T-helper 2 cell treated with Interferon-gamma antibody and Interleukin-4, amounts not matched to agents 5 μg/mL and 100 μg/mL, for 36 hours (primary cell): ENCODE measurements around the gene ZNF343.

Source experiments
- DNase-seq: peaks from one replicate; pipeline ENCODE4 v3.0.0; 2021; ENCODE audit warnings: low spot score
- H3K27ac Mint-ChIP-seq: one replicate; pipeline ENCODE4 v1.8.0; 2021; ENCODE audit warnings: mild to moderate bottlenecking, mixed read lengths
- H3K27me3 Mint-ChIP-seq: one replicate; pipeline ENCODE4 v1.8.0; 2021; ENCODE audit warnings: low read depth, mixed read lengths
- H3K36me3 Mint-ChIP-seq: one replicate; pipeline ENCODE4 v1.8.0; 2021; ENCODE audit warnings: low read depth, mixed read lengths
- H3K4me1 Mint-ChIP-seq: one replicate; pipeline ENCODE4 v1.8.0; 2021; ENCODE audit warnings: low read depth, mixed read lengths
- H3K4me3 Mint-ChIP-seq: one replicate; pipeline ENCODE4 v1.8.0; 2022; ENCODE audit warnings: mild to moderate bottlenecking, moderate library complexity, mixed read lengths
- H3K9me3 Mint-ChIP-seq: one replicate; pipeline ENCODE4 v1.8.0; 2021; ENCODE audit warnings: mixed read lengths

Gene ZNF343

DNA sequence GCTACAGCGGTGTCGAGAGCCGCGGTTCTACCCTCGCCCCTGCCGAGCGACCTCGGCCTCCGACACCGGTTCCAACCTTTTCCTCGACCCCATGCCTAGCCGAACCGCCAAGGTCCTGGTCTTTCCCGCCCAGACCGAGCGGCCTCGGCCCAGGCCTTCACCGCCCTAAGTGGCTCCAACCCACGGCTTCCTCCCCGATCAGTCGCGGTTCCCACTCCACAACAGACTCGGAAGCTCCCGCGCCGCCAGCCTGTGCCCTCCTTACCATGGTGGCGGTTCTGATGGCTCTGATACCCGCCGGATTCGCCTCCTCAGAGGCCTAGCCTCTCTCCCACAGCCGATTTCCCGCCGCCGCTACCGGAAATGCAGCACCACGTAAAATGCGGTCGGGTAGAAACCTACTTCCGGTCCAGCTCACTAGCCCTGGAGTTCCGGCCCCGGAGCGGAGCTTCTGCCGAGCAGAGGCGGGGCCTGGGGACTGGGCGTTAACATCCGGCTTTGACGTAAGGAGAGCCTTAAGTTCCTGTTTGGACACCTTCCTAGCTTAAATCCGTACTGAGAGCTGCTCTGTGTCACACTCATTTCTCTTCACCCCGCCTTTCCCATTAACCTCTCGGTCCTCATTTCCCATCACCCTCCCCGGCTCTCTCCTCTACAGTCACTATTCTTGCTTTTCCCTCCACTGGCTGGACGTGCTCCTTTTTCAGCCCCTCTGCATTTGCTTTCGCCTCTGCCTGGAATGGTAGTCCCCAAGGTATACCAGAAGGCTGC is 38.1 kb downstream of the ZNF343 start, which contains the start of gene SNRPB:
SNRPB (minus strand) TSS at position 367 of the 771 bp plus-strand sequence; CDS start at position 268, 99 bp downstream.
- Mint-ChIP-seq H3K4me3 (peak within 1 kb of the TSS; percentile 99), H3K4me1 (peaks cover 39% of the 10 kb centered on the region), H3K27ac (peak within 1 kb of the TSS; percentile 93), H3K36me3 (peaks cover 50% of the 10 kb centered on the region), H3K9me3 (no peaks in the 10 kb centered on the region), H3K27me3 (no peaks in the 10 kb centered on the region)
- peak; percentile 97 for DNase-seq

DNA sequence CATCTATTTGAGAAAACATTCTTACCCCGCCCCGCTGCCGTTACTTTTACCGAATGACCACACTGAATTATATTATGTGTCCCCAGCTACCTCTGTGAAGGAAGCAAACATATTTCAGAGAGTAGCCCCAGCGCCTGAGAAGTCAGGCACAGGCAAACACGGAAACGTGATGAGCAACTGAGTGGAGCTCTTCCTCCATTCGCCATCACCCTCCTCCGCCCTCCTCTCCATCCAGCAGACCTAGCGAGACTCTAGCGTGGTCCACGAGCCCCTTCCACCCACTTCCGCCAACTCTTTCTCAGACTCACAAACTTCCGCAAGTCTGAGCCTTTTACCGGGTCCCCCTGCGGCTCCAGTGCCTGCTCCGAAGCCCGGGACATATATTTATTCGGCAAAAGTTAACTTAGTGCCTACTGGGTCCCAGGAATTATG is 38.7 kb downstream of the ZNF343 start:
- Mint-ChIP-seq H3K4me3 (peak overlapping the region; percentile 99), H3K27ac (peak overlapping the region; percentile 93), H3K36me3 (peaks cover 56% of the 10 kb centered on the region), H3K4me1 (peaks cover 39% of the 10 kb centered on the region), H3K27me3 (no peaks in the 10 kb centered on the region), H3K9me3 (no peaks in the 10 kb centered on the region)
- peak; percentile 55 for DNase-seq

DNA sequence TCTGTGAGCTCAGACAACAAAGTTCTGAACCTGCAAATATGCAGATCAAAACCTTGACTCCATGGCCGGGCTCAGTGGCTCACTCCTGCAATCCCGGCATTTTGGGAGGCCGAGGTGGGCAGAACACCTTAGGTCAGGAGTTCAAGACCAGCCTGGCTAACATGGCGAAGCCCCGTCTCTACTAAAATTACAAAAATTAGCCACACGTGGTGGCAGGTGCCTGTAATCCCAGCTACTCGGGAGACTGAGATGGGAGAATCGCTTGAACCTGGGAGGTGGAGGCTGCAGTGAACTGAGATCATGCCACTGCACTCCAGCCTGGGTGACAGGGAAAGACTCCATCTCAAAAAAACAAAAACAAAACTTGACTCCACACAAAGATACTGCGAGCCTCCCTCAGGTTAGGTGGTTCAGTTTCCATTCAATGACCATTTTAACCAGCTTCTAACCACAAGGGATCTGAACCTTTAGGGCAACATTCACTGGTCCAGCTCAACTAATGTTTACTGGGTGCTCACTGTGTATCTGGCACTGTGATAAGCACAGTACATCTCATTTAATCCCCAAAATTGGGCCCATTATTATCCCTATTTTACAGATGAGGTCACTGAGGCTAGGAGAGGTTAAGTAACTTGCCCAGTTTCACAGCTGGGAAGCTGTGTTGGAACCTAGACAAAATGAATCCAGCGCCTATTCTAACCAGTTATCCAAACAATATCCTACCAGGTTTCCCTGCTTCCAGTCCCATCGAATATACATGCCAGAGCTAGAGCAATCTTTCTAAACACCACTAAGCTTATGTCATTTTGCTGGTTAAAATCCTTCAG is 39.9 kb downstream of the ZNF343 start:
- Mint-ChIP-seq H3K9me3 (no peaks in the 10 kb centered on the region), H3K27me3 (no peaks in the 10 kb centered on the region), H3K27ac (peak overlapping the region; percentile 67), H3K36me3 (peaks cover 66% of the 10 kb centered on the region), H3K4me3 (peak overlapping the region; percentile 99), H3K4me1 (peaks cover 39% of the 10 kb centered on the region)
- no peak for DNase-seq

DNA sequence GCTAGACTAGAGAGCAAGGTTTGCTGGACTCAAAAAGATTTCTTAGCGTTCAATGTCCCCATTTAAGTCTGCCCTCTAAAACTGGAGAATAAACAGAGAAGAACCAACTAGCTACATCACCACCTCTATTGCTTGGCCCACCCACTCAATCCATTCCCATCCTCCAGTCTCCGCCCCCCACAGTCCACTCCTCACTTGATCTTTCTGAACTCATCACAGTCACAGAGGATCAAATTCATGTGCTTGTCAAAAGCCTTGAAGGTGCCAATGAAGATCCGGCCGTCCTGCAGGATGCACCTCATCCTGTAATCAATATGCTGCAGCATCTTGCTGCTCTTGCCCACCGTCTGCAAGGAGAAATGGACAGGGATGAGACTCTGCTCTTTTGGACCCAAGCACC is 41.3 kb downstream of the ZNF343 start:
- Mint-ChIP-seq H3K27me3 (no peaks in the 10 kb centered on the region), H3K27ac (no peak overlapping the region), H3K4me1 (peaks cover 39% of the 10 kb centered on the region), H3K4me3 (peak overlapping the region; percentile 99), H3K36me3 (peaks cover 80% of the 10 kb centered on the region), H3K9me3 (no peaks in the 10 kb centered on the region)
- no peak for DNase-seq

DNA sequence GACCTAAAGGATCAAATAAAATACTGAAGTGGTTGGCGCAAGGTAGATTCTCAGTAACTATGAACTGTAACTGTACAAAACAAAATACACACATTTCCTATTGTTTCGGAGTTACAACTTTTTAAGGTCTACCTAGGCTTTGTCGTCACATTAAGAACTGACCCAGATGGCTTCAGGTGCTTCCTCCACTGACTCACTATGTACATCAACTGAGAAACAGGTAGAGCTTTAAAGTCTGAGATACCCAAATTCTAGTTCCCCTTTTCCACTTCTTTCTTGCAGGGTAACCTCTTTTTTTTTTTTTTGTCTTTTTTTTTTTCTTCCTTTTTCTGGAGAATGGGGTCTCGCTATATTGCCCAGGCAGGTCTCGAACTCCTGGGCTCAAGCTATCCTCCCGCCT is 43.6 kb downstream of the ZNF343 start:
- Mint-ChIP-seq H3K27ac (no peak overlapping the region), H3K36me3 (peaks cover 89% of the 10 kb centered on the region)

DNA sequence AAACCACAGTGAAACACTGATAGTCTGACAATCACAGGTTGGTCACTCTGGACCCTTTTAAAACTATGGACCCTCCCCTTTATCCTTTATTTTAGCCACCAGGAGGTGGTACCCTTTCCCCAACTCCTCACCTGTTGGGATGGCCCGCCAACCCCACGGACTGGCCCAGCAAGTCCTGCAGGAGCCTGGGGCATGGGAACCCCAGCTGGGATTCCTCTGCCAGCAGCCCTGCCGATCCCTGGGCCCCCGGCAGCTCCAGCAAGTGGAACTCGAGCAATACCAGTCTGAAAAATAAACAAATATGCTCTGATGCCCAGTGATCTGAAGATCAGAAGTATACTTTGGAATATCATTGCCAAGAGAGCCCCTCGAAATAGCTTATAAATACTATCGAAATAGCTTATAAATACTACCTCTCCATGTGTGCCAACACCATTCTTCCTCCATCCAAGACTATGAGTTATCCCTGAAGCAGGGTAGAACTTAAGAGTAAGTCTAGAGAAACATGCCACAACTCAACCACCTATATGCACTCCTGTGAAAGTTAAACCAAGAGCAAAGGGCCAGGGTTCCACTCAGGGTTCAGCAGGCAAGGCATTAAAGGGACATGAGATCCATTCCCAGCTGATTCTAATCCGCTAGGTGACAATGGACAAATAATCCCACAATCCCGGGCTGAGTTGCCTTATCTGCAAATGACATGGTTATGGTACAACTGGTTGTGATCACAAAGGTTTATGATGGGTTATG is 44.9 kb downstream of the ZNF343 start:
- DNase-seq: no peak
- no peaks in the 10 kb centered on the region for H3K9me3 Mint-ChIP-seq
- H3K4me3 Mint-ChIP-seq: no peak overlapping the region
- H3K27ac Mint-ChIP-seq: no peak overlapping the region
- peaks cover 88% of the 10 kb centered on the region for H3K36me3 Mint-ChIP-seq
- peaks cover 21% of the 10 kb centered on the region for H3K4me1 Mint-ChIP-seq
- H3K27me3 Mint-ChIP-seq: no peaks in the 10 kb centered on the region

More for the DNA sequence above, 43.6 kb downstream of the ZNF343 start:
- DNase-seq: no peak
- Mint-ChIP-seq H3K9me3 (no peaks in the 10 kb centered on the region), H3K4me1 (peaks cover 29% of the 10 kb centered on the region), H3K27me3 (no peaks in the 10 kb centered on the region), H3K4me3 (no peak overlapping the region)

DNA sequence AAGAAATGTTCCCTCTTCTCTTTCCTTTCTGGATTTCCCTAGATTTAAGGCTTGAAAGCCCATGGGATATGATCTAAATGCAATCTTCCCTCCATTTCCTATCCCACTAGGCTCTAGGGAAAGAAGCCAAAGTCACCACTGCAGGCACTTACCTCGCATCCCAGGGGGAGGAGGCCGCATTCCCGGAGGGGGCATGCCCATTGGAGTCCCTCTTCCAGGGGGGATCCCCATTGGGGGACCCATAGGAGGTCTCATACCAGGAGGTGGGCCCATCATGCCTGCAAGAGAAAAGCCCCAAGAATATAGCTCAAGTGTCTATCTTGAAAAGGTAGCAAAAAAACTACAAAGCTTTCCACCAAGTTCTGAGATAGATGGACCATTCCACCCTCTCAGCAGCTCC is 46.2 kb downstream of the ZNF343 start:
- no peaks in the 10 kb centered on the region for H3K27me3 Mint-ChIP-seq
- H3K36me3 Mint-ChIP-seq: peaks cover 79% of the 10 kb centered on the region
- peaks cover 9% of the 10 kb centered on the region for H3K4me1 Mint-ChIP-seq
- H3K4me3 Mint-ChIP-seq: no peak overlapping the region
- H3K27ac Mint-ChIP-seq: no peak overlapping the region
- DNase-seq: no peak
- H3K9me3 Mint-ChIP-seq: no peaks in the 10 kb centered on the region

DNA sequence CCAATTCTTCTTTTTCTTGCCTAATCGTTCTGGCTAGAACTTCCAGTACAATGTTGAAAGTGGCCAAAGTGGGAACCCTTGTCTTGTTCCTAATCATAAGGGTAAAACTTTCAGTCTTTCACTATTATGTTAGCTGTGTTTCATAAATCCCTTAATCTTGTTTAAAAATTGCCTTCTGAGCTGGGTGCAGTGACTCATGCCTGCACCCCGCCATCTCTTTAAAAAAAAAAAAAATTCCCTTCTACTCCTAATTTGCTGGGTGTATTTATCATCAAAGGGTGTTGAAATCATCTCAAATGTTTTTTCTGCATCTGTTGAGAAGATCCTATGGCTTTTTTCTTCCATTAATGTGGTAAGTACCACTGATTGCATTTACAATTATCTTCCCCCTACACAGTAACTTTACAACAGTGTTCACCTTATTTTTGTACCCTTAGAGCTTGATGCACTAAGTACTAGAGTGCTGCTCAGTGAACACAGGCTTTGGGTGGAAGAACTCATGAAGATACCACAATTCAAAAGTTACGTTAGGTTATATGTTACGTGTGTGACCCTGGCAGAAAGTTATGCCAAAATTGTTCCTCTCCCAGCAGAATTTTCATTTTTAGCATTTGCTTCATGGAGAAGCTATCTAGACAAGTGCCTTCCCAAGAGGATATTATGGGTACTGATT is 47.8 kb downstream of the ZNF343 start:
- H3K27ac Mint-ChIP-seq: no peak overlapping the region
- peaks cover 65% of the 10 kb centered on the region for H3K36me3 Mint-ChIP-seq
- DNase-seq: no peak
- H3K4me3 Mint-ChIP-seq: no peak overlapping the region
- H3K9me3 Mint-ChIP-seq: no peaks in the 10 kb centered on the region
- peaks cover 1% of the 10 kb centered on the region for H3K4me1 Mint-ChIP-seq
- H3K27me3 Mint-ChIP-seq: no peaks in the 10 kb centered on the region

DNA sequence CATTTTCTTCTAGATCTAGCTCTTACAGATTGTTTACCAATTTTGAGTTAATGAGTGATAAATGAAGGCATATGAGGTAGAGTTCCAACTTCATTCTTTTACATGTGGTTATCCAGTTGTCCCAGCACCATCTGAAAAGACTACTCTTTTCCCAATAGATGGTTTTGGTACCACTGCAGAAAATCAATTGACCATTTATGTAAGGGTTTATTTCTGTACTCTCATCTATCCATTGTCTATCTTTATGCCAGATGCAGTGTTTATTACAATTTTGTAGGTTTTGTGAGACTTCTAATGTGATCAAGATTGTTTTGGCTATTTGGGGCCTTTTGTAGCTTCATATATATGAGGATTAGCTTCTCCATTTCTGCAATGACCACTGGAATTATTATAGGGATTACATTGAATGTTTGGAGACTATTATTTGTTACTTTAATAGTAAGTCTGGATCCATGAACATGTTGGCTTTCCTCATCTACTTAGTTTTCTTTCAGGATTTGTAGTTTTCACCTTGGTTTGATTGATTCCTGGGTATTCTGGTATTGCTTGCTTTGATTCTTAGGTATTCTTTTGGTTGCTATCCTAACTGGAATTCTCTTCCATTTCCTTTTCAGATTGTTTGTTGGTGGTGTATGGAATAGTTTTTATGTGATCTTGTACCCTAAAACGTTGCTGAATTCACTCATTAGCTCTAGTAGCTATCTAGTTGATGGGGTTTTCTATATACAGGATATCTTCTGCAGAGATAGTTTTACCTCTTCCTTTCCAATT is 48.5 kb downstream of the ZNF343 start:
- no peaks in the 10 kb centered on the region for H3K27me3 Mint-ChIP-seq
- H3K27ac Mint-ChIP-seq: no peak overlapping the region
- H3K9me3 Mint-ChIP-seq: no peaks in the 10 kb centered on the region
- no peak for DNase-seq
- peaks cover 58% of the 10 kb centered on the region for H3K36me3 Mint-ChIP-seq
- no peak overlapping the region for H3K4me3 Mint-ChIP-seq
- H3K4me1 Mint-ChIP-seq: peaks cover 1% of the 10 kb centered on the region

DNA sequence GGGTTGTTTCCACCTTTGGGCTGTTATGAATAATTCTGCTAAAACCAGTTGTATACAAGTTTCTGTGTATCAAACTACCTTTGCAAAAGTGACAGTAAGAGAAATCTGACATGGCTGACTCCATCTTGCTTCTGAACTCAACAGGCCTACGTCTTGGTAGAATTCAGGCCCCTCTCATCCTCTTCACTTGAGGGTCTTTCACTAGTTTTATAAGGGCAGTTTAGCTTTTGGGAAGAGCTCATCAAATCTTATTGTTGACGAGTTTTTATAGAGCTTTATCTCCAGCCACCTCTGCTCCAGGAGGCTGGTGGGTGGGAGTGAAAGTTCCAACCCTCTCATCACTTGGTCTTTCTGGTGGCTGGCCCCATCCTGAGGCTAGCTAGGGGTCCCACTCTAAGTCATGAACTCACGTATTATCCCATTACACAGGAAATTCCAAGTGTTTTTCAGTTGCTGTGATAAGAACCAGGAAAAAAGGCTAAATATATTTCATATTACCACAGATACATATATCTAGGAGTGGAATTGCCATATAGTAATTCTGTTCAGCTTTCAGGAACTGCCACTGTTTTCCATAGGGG is 49.7 kb downstream of the ZNF343 start:
- Mint-ChIP-seq H3K4me1 (peaks cover 1% of the 10 kb centered on the region), H3K27me3 (no peaks in the 10 kb centered on the region), H3K9me3 (no peaks in the 10 kb centered on the region), H3K27ac (no peak overlapping the region), H3K4me3 (no peak overlapping the region), H3K36me3 (peaks cover 47% of the 10 kb centered on the region)
- no peak for DNase-seq

DNA sequence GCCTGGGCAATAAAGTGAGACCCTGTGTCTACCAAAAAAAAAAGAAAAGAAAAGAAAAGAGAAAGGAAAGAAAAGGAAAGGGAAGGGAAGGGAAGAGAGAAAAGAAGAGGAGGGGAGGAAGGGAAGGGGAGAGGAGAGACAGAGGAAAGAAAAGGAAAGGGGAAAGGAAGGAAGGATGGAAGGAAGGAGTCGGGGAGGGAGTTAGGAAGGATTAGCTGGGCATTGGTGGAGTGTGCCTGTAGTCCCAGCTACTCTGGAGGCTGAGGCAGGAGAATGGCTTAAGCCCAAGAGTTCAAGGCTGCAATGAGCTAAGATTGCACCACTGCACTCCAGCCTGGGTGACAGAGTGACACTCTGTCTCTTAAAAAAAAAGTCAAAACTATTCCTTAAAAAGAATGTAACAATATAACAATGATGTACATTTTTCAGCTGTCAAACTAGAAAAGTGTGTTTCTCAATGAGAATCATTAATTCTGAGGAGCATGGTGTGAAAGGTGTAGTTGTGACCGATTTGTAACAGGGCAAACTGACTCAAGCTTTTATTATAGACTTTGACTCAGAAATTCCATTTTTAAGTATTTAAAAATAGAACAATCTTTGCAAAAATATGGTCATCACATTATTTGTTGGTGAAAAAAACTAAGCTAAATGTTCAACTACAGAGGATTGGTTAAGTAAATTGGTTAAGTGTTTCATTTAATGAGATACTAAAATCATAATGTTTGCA is 52.8 kb downstream of the ZNF343 start:
- Mint-ChIP-seq H3K27ac (no peak overlapping the region), H3K4me1 (peaks cover 5% of the 10 kb centered on the region), H3K36me3 (peaks cover 19% of the 10 kb centered on the region), H3K9me3 (no peaks in the 10 kb centered on the region), H3K4me3 (no peak overlapping the region), H3K27me3 (peaks cover 1% of the 10 kb centered on the region)
- no peak for DNase-seq

DNA sequence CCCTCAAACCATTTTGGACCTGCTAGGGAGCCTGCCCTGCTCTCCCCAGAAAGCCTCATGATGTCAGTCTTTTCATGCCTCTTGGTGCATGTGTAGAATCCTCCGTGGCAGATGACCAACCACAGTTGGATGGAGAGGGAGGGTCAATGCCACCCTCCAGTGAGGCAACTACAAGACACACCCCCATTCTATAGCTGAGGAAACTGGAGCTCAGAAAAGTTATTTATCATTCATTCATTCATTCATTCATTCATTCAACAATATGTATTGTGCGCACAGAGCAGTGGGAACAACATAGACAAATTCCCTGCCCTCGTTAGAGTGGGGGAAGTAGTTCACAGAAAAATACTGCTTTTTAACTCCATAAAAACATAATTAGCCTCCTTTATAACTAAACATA is 54.9 kb downstream of the ZNF343 start:
- Mint-ChIP-seq H3K27ac (no peak overlapping the region), H3K4me3 (no peak overlapping the region), H3K36me3 (peaks cover 3% of the 10 kb centered on the region), H3K27me3 (peaks cover 4% of the 10 kb centered on the region), H3K9me3 (no peaks in the 10 kb centered on the region), H3K4me1 (peaks cover 17% of the 10 kb centered on the region)
- no peak for DNase-seq
